ENCODE measurements around the gene TBC1D19.
"Not testable (repeated sequence)": the region's sequence is repeated elsewhere in the genome, so short reads cannot be mapped to it uniquely, and the experiment has no call there.

TBC1D19 gene

DNA sequence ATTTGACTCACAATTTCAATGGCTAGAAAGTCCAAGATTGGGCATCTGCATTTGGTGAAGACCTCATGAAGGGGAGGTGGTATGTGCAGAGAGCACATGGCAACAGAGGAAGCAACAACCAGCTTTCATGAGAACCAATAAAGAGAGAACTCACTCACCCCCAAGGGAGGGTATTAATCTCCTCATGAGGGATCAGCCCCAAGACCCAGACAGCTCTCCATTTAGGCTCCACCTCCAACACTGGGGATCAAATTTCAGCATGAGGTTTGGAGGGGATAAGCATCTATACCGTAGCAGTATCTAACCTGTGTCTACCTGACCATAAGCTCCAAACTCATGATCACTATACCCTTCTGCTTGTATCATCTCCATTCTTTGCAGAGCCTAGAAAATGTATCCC lies 9.3 kb upstream of the TBC1D19 start:
- no peaks in the 10 kb centered on the region for H3K36me3 ChIP-seq (ENCODE audit: control insufficient read depth, insufficient read depth, low read length)
- no peak overlapping the region for H2AFZ ChIP-seq
- H3K9me3 ChIP-seq (ENCODE audit: control insufficient read depth, low read length) = no peaks in the 10 kb centered on the region
- H3K4me2 ChIP-seq (ENCODE audit: low read length) = no peak overlapping the region
- no peak overlapping the region for H3K4me3 ChIP-seq (ENCODE audit: low read depth, low read length)
- H3K9ac ChIP-seq = no peak overlapping the region
- TF ChIP-seq, protein P1, sequence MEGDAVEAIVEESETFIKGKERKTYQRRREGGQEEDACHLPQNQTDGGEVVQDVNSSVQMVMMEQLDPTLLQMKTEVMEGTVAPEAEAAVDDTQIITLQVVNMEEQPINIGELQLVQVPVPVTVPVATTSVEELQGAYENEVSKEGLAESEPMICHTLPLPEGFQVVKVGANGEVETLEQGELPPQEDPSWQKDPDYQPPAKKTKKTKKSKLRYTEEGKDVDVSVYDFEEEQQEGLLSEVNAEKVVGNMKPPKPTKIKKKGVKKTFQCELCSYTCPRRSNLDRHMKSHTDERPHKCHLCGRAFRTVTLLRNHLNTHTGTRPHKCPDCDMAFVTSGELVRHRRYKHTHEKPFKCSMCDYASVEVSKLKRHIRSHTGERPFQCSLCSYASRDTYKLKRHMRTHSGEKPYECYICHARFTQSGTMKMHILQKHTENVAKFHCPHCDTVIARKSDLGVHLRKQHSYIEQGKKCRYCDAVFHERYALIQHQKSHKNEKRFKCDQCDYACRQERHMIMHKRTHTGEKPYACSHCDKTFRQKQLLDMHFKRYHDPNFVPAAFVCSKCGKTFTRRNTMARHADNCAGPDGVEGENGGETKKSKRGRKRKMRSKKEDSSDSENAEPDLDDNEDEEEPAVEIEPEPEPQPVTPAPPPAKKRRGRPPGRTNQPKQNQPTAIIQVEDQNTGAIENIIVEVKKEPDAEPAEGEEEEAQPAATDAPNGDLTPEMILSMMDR (IDR thresholded peaks at IDR 0.05) = no peak
- H3K27ac ChIP-seq = no peak overlapping the region
- H3K27me3 ChIP-seq (ENCODE audit: control insufficient read depth, insufficient read depth, low read length) = no peaks in the 10 kb centered on the region
- H3K4me1 ChIP-seq = no peaks in the 10 kb centered on the region
- H3K79me2 ChIP-seq = no peaks in the 10 kb centered on the region

GRCh38 chr4:26576231-26576739 lies 7.6 kb upstream of the TBC1D19 start:
- H3K4me1 ChIP-seq = no peaks in the 10 kb centered on the region
- no peak overlapping the region for H3K9ac ChIP-seq
- no peak overlapping the region for H3K27ac ChIP-seq
- TF ChIP-seq, protein P1 (IDR thresholded peaks at IDR 0.05) = no peak
- H3K4me2 ChIP-seq (ENCODE audit: low read length) = no peak overlapping the region
- no peaks in the 10 kb centered on the region for H3K79me2 ChIP-seq
- H3K4me3 ChIP-seq (ENCODE audit: low read depth, low read length) = no peak overlapping the region
- H3K36me3 ChIP-seq (ENCODE audit: control insufficient read depth, insufficient read depth, low read length) = no peaks in the 10 kb centered on the region
- H3K9me3 ChIP-seq (ENCODE audit: control insufficient read depth, low read length) = no peaks in the 10 kb centered on the region
- H3K27me3 ChIP-seq (ENCODE audit: control insufficient read depth, insufficient read depth, low read length) = no peaks in the 10 kb centered on the region
- H2AFZ ChIP-seq = no peak overlapping the region

GRCh38 chr4:26577066-26577465 lies 6.8 kb upstream of the TBC1D19 start:
- TF ChIP-seq, protein P1 (IDR thresholded peaks at IDR 0.05) = no peak
- Histone ChIP-seq H3K4me1 (no peaks in the 10 kb centered on the region), H2AFZ (no peak overlapping the region), H3K9me3 (ENCODE audit: control insufficient read depth, low read length) (no peaks in the 10 kb centered on the region), H3K36me3 (ENCODE audit: control insufficient read depth, insufficient read depth, low read length) (no peaks in the 10 kb centered on the region), H3K4me2 (ENCODE audit: low read length) (no peak overlapping the region), H3K27me3 (ENCODE audit: control insufficient read depth, insufficient read depth, low read length) (no peaks in the 10 kb centered on the region), H3K79me2 (no peaks in the 10 kb centered on the region), H3K9ac (no peak overlapping the region), H3K4me3 (ENCODE audit: low read depth, low read length) (no peak overlapping the region), H3K27ac (no peak overlapping the region)

DNA sequence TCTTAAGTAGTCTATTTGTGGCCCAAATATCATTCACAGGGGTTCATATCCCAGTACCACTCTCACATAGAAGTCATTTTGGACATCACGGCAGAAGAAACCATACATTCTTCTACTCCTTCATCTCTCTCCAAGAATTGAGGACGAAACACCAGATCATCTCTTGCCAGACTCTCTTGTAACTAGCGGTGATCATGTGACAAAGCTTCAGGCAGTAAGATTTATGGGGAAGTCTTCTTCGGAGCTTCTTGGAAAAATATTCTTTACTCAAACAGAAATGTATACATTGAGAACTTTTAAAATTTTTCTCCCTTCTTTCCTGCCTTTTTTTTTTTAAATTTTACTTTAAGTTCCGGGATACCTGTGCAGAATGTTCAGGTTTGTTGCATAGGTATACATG lies 4.7 kb upstream of the TBC1D19 start:
- H3K27me3 ChIP-seq (ENCODE audit: control insufficient read depth, insufficient read depth, low read length) = no peaks in the 10 kb centered on the region
- H3K36me3 ChIP-seq (ENCODE audit: control insufficient read depth, insufficient read depth, low read length) = no peaks in the 10 kb centered on the region
- TF ChIP-seq, protein P1 (IDR thresholded peaks at IDR 0.05) = no peak
- no peaks in the 10 kb centered on the region for H3K4me1 ChIP-seq
- no peak overlapping the region for H3K9ac ChIP-seq
- H3K4me3 ChIP-seq (ENCODE audit: low read depth, low read length) = no peak overlapping the region
- no peaks in the 10 kb centered on the region for H3K9me3 ChIP-seq (ENCODE audit: control insufficient read depth, low read length)
- no peak overlapping the region for H3K27ac ChIP-seq
- no peak overlapping the region for H3K4me2 ChIP-seq (ENCODE audit: low read length)
- peaks cover 1% of the 10 kb centered on the region for H3K79me2 ChIP-seq
- no peak overlapping the region for H2AFZ ChIP-seq

DNA sequence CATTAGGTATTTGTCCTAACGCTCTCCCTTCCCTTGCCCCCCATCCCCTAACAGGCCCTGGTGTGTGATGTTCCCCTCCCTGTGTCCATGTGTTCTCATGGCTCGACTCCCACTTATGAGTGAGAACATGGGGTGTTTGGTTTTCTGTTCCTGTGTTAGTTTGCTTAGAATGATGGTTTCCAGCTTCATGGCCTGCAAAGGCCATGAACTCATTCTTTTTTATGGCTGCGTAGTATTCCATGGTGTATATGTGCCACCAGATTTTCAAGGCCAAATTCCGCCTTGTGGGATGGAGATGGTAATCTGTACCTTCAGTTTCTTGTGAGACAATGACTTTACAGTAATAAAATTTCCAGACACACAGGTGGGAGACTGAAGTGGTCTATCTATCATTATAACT lies 2.5 kb upstream of the TBC1D19 start:
- not testable (repeated sequence) for H3K4me3 ChIP-seq (ENCODE audit: low read depth, low read length); H3K4me1 ChIP-seq; H3K9ac ChIP-seq; H3K27ac ChIP-seq; H3K27me3 ChIP-seq (ENCODE audit: control insufficient read depth, insufficient read depth, low read length); H2AFZ ChIP-seq; H3K36me3 ChIP-seq (ENCODE audit: control insufficient read depth, insufficient read depth, low read length); H3K79me2 ChIP-seq; H3K4me2 ChIP-seq (ENCODE audit: low read length); H3K9me3 ChIP-seq (ENCODE audit: control insufficient read depth, low read length)
